ENCODE results near the gene PKIG.

DNA sequence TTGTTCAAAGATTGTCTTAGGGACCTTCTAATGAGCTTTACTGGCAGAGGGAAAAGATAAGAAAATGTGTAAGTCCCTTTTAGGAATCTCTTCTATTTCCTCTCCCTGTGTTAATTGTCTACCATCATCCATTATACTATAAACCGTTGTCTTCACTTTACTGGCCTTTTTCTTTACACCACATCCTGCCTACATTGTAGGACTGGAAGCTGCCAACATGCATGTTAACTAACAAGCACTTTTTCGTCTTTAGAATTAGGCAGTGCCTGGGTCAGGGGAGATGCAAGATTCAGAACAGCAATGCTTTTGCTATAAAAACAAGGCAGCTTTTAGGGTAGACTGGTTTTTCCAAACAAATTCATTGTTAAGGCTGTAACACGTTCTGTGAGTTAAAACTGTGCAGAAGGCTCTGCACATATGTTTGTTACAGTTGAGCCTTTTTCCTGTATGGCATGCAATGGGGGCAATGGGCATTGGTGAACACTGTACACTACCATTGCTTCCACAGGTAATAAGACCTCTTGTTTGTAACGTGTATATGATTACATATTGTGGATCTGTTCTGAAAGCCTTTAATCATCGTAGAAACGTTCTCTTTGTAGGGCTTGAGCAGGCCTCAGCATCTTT lies 10.9 kb upstream of the PKIG start:
- TF ChIP-seq POLR2A (IDR thresholded peaks at IDR 0.05; ENCODE audit: low read depth) = no peak
- no peak for TF ChIP-seq CTCF (IDR thresholded peaks at IDR 0.05)
- no peak for TF ChIP-seq POLR2AphosphoS5 (IDR thresholded peaks at IDR 0.05)

Measured in esophagus muscularis mucosa (tissue), 3 donors.